Measurements from ENCODE around the gene OR2B6. TPM values are rescaled to one million over a fixed set of nuclear protein-coding genes. Genes with fewer than 3 reads are reported as not detected.

The OR2B6 gene
- total RNA-seq, 1 donor from 2014 or later = not detected

DNA sequence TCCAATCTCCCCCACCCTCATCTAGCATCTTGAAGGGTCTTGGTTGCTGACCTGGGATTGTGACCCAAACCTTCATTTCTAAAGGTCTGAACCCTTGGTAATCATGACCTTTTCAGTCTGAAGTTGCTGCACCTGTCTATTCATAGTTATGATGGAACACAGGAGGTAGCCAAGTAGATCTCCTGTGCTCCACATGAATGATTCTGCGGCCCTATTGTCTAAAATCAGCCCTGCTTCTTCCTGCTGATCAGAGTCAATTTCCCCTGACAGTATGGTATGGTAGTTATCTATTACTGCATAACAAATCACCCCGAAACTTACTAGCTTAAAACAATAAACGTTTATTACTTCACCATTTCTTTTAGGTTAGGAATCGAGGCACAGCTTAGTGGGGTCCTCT is 9.0 kb downstream of the OR2B6 start:
- H3K4me3 Mint-ChIP-seq = no peak overlapping the region
- no peaks in the 10 kb centered on the region for H3K36me3 Mint-ChIP-seq (ENCODE audit: low read depth)
- no peak for DNase-seq (ENCODE audit: low spot score)
- H3K27ac Mint-ChIP-seq = no peak overlapping the region
- H3K27me3 Mint-ChIP-seq (ENCODE audit: insufficient read depth) = peaks cover 4% of the 10 kb centered on the region
- peaks cover 4% of the 10 kb centered on the region for H3K9me3 Mint-ChIP-seq
- intact Hi-C loops (cut with micrococcal nuclease) = no loop called here
- no peaks in the 10 kb centered on the region for H3K4me1 Mint-ChIP-seq (ENCODE audit: low read depth)

DNA sequence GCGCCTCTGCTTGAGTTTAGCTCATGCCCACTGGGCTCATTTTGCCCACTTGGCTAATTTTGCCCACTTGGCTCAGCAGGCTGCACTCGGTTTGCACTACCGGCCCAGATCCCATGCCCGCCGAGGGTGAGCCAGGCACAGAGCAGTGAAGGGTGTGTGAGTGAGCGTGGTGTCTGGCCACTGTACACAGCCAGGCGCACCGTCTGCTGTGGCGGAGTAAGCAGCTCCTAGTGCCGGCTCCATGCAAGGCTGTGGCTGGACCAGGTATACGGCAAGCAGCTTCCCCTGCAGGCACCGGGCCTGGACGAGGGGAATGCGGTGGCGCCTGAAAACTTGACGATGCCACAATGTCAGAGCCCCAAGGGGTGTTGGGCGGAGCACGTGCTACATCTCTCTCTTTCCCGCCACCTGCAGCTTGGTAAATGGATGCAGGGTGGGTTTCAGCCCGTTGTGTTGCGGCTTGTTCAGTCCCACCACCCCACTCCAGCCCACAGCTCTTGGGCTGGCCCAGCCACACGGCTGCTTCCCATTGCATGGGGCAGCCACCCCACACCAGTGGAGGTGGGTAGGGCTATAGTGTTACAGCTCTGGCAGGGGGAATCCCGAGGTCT is 9.9 kb downstream of the OR2B6 start:
- H3K4me3 Mint-ChIP-seq = no peak overlapping the region
- no peak overlapping the region for H3K27ac Mint-ChIP-seq
- intact Hi-C loops (cut with micrococcal nuclease) = no loop called here
- H3K9me3 Mint-ChIP-seq = peaks cover 4% of the 10 kb centered on the region
- H3K4me1 Mint-ChIP-seq (ENCODE audit: low read depth) = no peaks in the 10 kb centered on the region
- H3K27me3 Mint-ChIP-seq (ENCODE audit: insufficient read depth) = peaks cover 4% of the 10 kb centered on the region
- H3K36me3 Mint-ChIP-seq (ENCODE audit: low read depth) = no peaks in the 10 kb centered on the region
- DNase-seq (ENCODE audit: low spot score) = no peak

DNA sequence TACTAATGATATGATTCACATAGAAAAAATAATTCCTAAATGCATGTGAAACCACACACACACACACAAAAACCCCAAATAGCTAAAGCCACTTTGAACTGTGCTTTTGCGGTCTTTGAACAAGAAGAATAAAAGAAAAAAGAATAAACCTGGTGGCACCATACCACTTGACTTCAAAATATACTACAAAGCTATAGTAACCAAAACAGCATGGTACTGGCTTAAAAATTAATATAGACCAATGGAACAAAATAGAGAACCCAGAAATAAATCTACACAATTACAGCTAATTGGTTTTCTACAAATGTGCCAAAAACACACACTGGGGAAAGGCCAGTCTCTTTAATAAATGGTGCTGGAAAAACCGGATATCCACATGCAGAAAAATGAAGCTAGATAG is 13.4 kb downstream of the OR2B6 start:
- Mint-ChIP-seq H3K27me3 (ENCODE audit: insufficient read depth) (peaks cover 2% of the 10 kb centered on the region), H3K27ac (no peak overlapping the region), H3K4me1 (ENCODE audit: low read depth) (no peaks in the 10 kb centered on the region), H3K36me3 (ENCODE audit: low read depth) (no peaks in the 10 kb centered on the region), H3K9me3 (no peaks in the 10 kb centered on the region), H3K4me3 (no peak overlapping the region)
- intact Hi-C loops (cut with micrococcal nuclease) = no loop called here
- no peak for DNase-seq (ENCODE audit: low spot score)

DNA sequence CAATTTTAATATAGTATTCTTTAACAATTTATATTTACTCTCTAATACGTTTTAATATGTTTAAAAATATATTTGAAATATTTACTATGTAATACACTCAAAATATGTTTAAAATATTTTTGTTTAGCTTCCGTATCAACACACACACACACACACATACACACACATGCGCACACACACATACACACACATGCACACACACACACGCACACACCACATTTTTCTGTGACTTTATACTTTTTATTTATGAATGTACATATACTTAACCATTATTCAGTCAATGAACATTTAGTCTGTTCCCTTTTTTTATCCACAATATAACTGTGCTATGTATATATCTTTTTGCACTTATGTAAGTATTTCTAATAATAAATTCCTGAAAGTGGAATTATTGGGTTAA is 15.7 kb downstream of the OR2B6 start:
- Mint-ChIP-seq H3K27ac (no peak overlapping the region), H3K9me3 (no peaks in the 10 kb centered on the region), H3K4me1 (ENCODE audit: low read depth) (no peaks in the 10 kb centered on the region), H3K4me3 (no peak overlapping the region), H3K36me3 (ENCODE audit: low read depth) (no peaks in the 10 kb centered on the region), H3K27me3 (ENCODE audit: insufficient read depth) (peaks cover 3% of the 10 kb centered on the region)
- intact Hi-C loops (cut with micrococcal nuclease) = no loop called here
- no peak for DNase-seq (ENCODE audit: low spot score)

DNA sequence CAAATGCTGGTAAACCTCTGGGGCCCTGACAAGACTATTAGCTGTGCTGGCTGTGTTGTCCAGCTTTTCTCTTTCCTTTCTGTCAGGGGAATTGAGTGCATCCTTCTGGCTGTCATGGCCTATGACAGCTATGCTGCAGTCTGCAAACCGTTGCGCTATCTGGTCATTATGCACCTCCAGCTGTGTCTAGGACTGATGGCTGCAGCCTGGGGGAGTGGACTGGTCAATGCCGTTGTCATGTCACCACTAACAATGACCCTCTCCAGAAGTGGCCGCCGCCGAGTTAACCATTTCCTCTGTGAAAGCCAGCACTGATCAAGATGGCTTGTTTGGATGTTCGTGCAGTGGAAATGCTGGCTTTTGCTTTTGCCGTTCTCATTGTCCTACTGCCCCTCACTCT is 20.3 kb downstream of the OR2B6 start:
- H3K9me3 Mint-ChIP-seq = no peaks in the 10 kb centered on the region
- H3K4me3 Mint-ChIP-seq = no peak overlapping the region
- peaks cover 13% of the 10 kb centered on the region for H3K27me3 Mint-ChIP-seq (ENCODE audit: insufficient read depth)
- H3K36me3 Mint-ChIP-seq (ENCODE audit: low read depth) = no peaks in the 10 kb centered on the region
- intact Hi-C loops (cut with micrococcal nuclease) = no loop called here
- no peak overlapping the region for H3K27ac Mint-ChIP-seq
- no peaks in the 10 kb centered on the region for H3K4me1 Mint-ChIP-seq (ENCODE audit: low read depth)
- DNase-seq (ENCODE audit: low spot score) = no peak

DNA sequence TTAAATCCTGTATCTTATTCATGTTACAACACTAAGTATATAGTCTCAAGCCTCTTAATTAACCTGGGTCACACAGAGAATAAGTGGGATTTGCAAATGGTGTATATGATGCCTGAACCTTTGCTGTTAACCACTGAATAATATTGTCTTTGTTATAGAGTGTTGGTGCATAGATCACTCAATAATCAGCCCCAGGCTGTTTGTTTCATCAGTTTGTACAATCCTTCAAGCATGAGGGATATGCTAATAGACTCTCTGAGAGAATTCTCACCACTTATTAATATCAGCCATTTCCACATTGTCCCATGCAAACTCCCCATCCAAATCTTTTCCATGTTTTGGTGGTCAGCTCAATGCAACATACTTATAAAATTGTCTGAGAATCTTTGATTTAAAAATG is 21.7 kb downstream of the OR2B6 start:
- no peak for DNase-seq (ENCODE audit: low spot score)
- Mint-ChIP-seq H3K4me1 (ENCODE audit: low read depth) (no peaks in the 10 kb centered on the region), H3K4me3 (no peak overlapping the region), H3K27ac (no peak overlapping the region), H3K9me3 (no peaks in the 10 kb centered on the region), H3K27me3 (ENCODE audit: insufficient read depth) (peaks cover 13% of the 10 kb centered on the region), H3K36me3 (ENCODE audit: low read depth) (no peaks in the 10 kb centered on the region)
- intact Hi-C loops (cut with micrococcal nuclease) = no loop called here

DNA sequence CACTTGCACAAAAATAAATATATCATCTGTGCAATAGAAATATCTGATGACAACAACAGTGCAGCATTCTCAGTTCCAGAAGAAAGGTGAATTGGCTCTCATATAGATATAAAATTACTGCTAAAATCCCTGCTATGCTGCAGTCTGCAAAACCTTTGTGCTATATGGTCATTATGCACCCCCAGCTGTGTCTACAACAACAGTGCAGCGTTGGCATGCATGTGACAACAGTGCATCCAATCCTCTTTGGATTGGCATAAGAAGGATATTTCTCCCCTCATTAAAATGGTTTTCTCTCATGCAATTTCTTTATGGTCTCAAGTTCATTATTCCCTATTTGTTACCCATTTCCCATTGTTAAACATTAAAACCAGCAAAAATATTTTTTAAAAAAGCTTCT is 23.1 kb downstream of the OR2B6 start:
- Mint-ChIP-seq H3K4me1 (ENCODE audit: low read depth) (no peaks in the 10 kb centered on the region), H3K4me3 (no peak overlapping the region), H3K9me3 (no peaks in the 10 kb centered on the region), H3K36me3 (ENCODE audit: low read depth) (no peaks in the 10 kb centered on the region), H3K27me3 (ENCODE audit: insufficient read depth) (peaks cover 15% of the 10 kb centered on the region), H3K27ac (no peak overlapping the region)
- intact Hi-C loops (cut with micrococcal nuclease) = no loop called here
- DNase-seq (ENCODE audit: low spot score) = no peak

DNA sequence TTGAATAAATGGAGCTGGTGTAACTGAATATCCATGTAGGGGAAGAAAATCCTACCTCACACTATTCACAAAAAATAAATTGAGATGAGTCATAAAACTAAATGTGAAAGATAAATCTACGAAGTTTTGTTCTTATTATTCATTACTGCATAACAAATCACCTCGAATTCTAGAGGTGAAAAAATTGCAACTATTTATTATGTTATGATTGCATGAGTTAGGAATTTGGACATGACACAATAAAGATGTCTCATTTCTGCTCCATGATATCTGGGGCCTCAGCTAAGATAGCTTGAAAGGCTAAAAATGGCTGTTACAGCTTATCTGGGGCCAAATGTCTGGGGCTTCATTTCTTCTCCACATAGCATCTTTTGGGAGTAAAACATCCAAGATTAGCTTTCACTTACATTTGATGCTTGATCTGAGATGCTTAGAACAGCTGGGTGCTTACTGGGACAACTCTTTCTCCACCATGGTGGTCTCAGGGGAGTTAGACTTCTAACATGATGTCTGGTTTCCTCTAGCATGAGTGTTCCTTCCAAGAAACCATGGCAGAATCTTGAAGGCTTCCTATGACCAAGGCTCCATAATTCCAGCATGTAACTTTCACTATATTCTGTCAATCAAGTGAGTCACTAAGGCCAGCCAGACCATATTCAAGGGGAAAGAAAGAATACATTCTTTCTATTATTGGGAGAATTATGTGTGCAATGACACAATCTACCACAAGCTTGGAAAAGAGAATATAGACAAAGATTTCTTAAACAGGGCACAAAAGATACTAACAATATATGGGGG is 30.1 kb downstream of the OR2B6 start:
- no peak overlapping the region for H3K4me3 Mint-ChIP-seq
- no peaks in the 10 kb centered on the region for H3K36me3 Mint-ChIP-seq (ENCODE audit: low read depth)
- H3K9me3 Mint-ChIP-seq = no peaks in the 10 kb centered on the region
- peaks cover 17% of the 10 kb centered on the region for H3K27me3 Mint-ChIP-seq (ENCODE audit: insufficient read depth)
- intact Hi-C loops (cut with micrococcal nuclease) = no loop called here
- H3K27ac Mint-ChIP-seq = no peak overlapping the region
- H3K4me1 Mint-ChIP-seq (ENCODE audit: low read depth) = no peaks in the 10 kb centered on the region
- no peak for DNase-seq (ENCODE audit: low spot score)

DNA sequence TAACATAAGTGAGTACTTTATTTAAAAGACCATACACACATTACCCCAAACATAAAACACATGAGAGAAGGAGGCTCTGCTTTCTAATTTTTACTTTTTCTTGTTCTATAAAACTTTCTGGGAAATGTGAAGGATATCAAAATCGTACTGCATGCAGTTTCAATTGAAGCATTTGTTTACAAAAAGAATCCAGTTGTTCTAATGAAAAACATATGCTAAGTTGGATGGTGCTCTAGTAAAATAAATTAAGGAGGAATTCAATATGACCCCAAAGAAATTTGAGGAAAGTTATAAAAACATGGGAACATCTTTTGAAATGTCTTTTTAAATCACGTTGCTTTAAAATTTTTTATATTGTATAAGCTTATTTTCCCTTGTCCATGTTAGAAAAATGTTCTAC is 37.6 kb downstream of the OR2B6 start:
- intact Hi-C loops (cut with micrococcal nuclease) = no loop called here
- Mint-ChIP-seq H3K9me3 (no peaks in the 10 kb centered on the region), H3K4me3 (no peak overlapping the region), H3K36me3 (ENCODE audit: low read depth) (no peaks in the 10 kb centered on the region), H3K4me1 (ENCODE audit: low read depth) (no peaks in the 10 kb centered on the region), H3K27ac (no peak overlapping the region), H3K27me3 (ENCODE audit: insufficient read depth) (peaks cover 20% of the 10 kb centered on the region)
- no peak for DNase-seq (ENCODE audit: low spot score)

DNA sequence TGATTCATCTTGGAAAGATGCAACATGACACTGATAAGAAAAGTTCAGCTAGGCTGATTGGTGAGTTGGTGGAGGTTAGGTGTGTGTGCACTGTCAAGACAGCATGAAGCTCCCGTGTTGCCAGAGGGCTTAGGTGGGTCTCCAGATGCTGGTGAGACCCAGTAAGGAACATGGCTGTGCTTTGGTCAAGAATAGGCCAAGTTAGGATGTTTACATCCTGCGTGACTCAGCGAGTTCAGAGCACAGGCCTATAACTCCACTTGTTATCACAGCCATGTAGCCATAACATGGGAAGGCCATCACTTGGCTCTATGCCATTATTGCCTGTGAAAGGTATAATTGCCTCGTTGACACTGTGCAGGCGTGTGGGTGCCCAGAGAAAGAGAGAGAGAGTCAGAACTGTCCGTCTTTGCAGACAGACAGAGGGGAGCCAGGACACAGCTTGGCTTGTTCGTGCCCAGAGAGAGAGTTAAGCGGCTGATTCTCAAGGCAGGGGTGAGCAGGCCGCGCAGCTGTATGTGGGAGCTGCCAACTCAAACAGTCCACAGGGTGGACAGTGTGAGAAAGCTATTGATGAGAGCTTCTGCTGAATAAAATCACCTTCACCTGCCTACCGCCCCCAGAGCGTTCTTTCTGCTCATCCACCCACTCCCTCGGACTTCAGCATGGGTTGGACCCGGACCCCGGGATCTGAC is 43.5 kb downstream of the OR2B6 start:
- DNase-seq (ENCODE audit: low spot score) = no peak
- Mint-ChIP-seq H3K9me3 (no peaks in the 10 kb centered on the region), H3K27ac (no peak overlapping the region), H3K4me1 (ENCODE audit: low read depth) (no peaks in the 10 kb centered on the region), H3K4me3 (no peak overlapping the region), H3K27me3 (ENCODE audit: insufficient read depth) (peaks cover 12% of the 10 kb centered on the region), H3K36me3 (ENCODE audit: low read depth) (no peaks in the 10 kb centered on the region)
- intact Hi-C loops (cut with micrococcal nuclease) = no loop called here

DNA sequence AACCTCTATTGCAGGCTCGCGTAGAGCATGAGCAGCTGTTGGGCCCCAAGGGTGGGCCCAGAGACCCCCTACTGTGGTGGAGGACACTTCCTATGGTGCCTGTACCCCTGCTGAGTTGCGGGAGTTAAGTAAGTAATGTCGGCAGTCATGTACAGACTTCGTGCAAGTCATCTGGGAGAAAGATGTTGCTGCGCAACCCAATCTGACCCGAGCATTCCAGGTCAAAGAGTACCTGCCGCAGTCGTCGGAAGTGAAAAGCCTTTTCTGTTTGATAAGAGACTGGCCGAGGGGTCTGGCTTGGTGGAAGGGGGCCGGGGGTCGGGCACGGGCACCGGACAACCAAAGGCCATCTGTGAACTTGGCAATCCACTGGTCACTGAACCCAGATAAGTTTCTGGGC is 44.3 kb downstream of the OR2B6 start:
- Mint-ChIP-seq H3K27me3 (ENCODE audit: insufficient read depth) (peaks cover 9% of the 10 kb centered on the region), H3K27ac (no peak overlapping the region), H3K4me3 (no peak overlapping the region), H3K36me3 (ENCODE audit: low read depth) (no peaks in the 10 kb centered on the region), H3K9me3 (no peaks in the 10 kb centered on the region), H3K4me1 (ENCODE audit: low read depth) (no peaks in the 10 kb centered on the region)
- DNase-seq (ENCODE audit: low spot score) = no peak
- intact Hi-C loops (cut with micrococcal nuclease) = no loop called here

DNA sequence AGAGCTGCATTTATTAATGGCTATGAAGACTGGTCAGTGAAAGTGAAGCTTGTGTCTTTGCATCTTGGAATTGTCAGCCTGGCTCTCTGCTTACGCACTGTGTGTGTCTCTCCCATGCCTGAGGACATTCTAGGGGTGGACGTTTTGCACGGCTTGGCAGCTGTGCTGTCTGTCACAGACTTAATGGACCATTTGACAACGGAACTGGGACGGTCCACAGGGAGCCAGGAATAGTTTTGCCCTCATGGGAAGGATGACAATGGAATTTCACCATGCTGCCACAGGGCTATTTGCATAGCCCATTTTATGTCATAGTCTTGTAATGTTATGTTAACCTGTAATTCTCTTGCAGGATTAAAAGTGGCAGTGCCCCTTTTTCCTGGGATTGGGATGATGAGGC is 44.7 kb downstream of the OR2B6 start:
- no peak for DNase-seq (ENCODE audit: low spot score)
- Mint-ChIP-seq H3K36me3 (ENCODE audit: low read depth) (no peaks in the 10 kb centered on the region), H3K27ac (no peak overlapping the region), H3K4me3 (no peak overlapping the region), H3K4me1 (ENCODE audit: low read depth) (no peaks in the 10 kb centered on the region), H3K9me3 (no peaks in the 10 kb centered on the region), H3K27me3 (ENCODE audit: insufficient read depth) (peaks cover 6% of the 10 kb centered on the region)
- intact Hi-C loops (cut with micrococcal nuclease) = no loop called here

DNA sequence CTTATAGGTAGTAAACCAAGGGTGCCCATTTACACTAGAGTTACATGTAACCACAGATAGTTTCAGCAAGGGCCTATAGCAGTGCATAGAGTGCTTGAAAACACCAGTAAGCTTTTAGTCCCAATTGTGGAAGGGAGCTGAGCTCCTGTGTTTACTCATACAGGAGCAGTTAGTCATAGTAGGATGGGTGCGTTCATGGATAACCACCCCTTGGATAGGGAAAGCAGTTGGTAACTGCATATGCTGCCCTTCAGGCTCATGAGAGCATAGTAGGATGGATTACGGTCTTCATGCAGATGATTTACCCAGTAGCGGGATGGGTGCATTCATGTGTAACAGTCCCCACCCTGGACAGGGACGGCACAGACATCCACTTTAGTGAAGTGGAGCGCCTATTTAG is 45.1 kb downstream of the OR2B6 start:
- Mint-ChIP-seq H3K9me3 (no peaks in the 10 kb centered on the region), H3K27ac (no peak overlapping the region), H3K27me3 (ENCODE audit: insufficient read depth) (peaks cover 6% of the 10 kb centered on the region), H3K4me3 (no peak overlapping the region), H3K4me1 (ENCODE audit: low read depth) (no peaks in the 10 kb centered on the region), H3K36me3 (ENCODE audit: low read depth) (no peaks in the 10 kb centered on the region)
- intact Hi-C loops (cut with micrococcal nuclease) = no loop called here
- DNase-seq (ENCODE audit: low spot score) = no peak

Data from activated T-helper 1 cell treated with anti-CD3 and anti-CD28 coated beads, Interleukin-12 subunit alpha, Interleukin-12 subunit beta, Interleukin-2, Interleukin-4 antibody, amounts not matched to agents 30 ng/mL and 10 ng/mL and 1 ng/mL, durations not matched to agents 14 hours and 24 hours and 36 hours (primary cell).